ENCODE data around the gene APOL1.

- TF ChIP-seq CTCF (IDR thresholded peaks at IDR 0.05 in 4 of 5, conservative IDR thresholded peaks at IDR 0.05 in 1 of 5) = no peak
- no peak for TF ChIP-seq POLR2A (IDR thresholded peaks at IDR 0.05)
Measured at GRCh38 chr22:36237462-36238372, 15.2 kb upstream of the APOL1 start.

Data from gastrocnemius medialis (tissue), 4 donors.